Astrocyte (in vitro differentiated cells and primary cell): ENCODE results near the gene MMEL1. TPM values are rescaled to one million over a fixed set of nuclear protein-coding genes. Genes with fewer than 3 reads are reported as not detected.
A peak's percentile ranks its signal among the peaks of the same experiment; 100 is the strongest.

Source experiments
- DNase-seq: peaks from one replicate; pipeline ENCODE4 v3.0.0-alpha.2; 2010; ENCODE audit warnings: low read depth
- FAIRE-seq: peaks from 2 replicates; lab custom pipeline; 2011; peaks lifted over from hg19 to GRCh38; lab: Jason Lieb, UNC
- H2AFZ ChIP-seq: 2 replicates; pipeline ENCODE4 v1.6.0; 2012; ENCODE audit warnings: low read depth, low read length, inconsistent platforms
- H3K27ac ChIP-seq: 2 replicates; pipeline ENCODE4 v1.5.1; 2011; ENCODE audit warnings: low read depth, low read length, inconsistent platforms
- H3K27me3 ChIP-seq: 2 replicates; pipeline ENCODE4 v1.6.0; 2011; ENCODE audit warnings: low read length, inconsistent platforms; ENCODE audit not compliant: insufficient read depth
- H3K36me3 ChIP-seq: 2 replicates; pipeline ENCODE4 v1.5.1; 2011; ENCODE audit warnings: low read length, inconsistent platforms; ENCODE audit not compliant: insufficient read depth
- H3K4me1 ChIP-seq: 2 replicates; pipeline ENCODE4 v1.5.1; 2011; ENCODE audit warnings: low read length, inconsistent platforms; ENCODE audit not compliant: insufficient read depth
- H3K4me2 ChIP-seq: 2 replicates; pipeline ENCODE4 v1.6.0; 2012; ENCODE audit warnings: low read length, inconsistent platforms
- H3K4me3 ChIP-seq: 2 replicates; pipeline ENCODE4 v1.5.1; 2011; ENCODE audit warnings: low read depth, mild to moderate bottlenecking, low read length, inconsistent platforms; ENCODE audit not compliant: insufficient read depth
- H3K79me2 ChIP-seq: 2 replicates; pipeline ENCODE4 v1.6.0; 2012; ENCODE audit warnings: mild to moderate bottlenecking, low read length, inconsistent platforms; ENCODE audit not compliant: insufficient read depth
- H3K9ac ChIP-seq: 2 replicates; pipeline ENCODE4 v1.6.0; 2012; ENCODE audit warnings: mild to moderate bottlenecking, low read length, inconsistent platforms
- H3K9me3 ChIP-seq: 2 replicates; pipeline ENCODE4 v1.5.1; 2012; ENCODE audit warnings: low read depth, mild to moderate bottlenecking, low read length, inconsistent platforms; ENCODE audit not compliant: insufficient read depth
- H4K20me1 ChIP-seq: 2 replicates; pipeline ENCODE4 v1.6.0; 2012; ENCODE audit warnings: low read length, inconsistent platforms; ENCODE audit not compliant: insufficient read depth
- H3K27ac Mint-ChIP-seq: one replicate; pipeline ENCODE4 v1.8.0; 2021; ENCODE audit warnings: mild to moderate bottlenecking, mixed read lengths; ENCODE audit not compliant: unreplicated experiment
- H3K27me3 Mint-ChIP-seq: one replicate; pipeline ENCODE4 v1.8.0; 2021; ENCODE audit warnings: low read depth, mixed read lengths; ENCODE audit not compliant: unreplicated experiment
- H3K36me3 Mint-ChIP-seq: one replicate; pipeline ENCODE4 v1.8.0; 2021; ENCODE audit warnings: low read depth, mixed read lengths; ENCODE audit not compliant: unreplicated experiment
- H3K4me1 Mint-ChIP-seq: one replicate; pipeline ENCODE4 v1.8.0; 2021; ENCODE audit warnings: low read depth, mixed read lengths; ENCODE audit not compliant: unreplicated experiment
- H3K4me3 Mint-ChIP-seq: one replicate; pipeline ENCODE4 v1.8.0; 2021; ENCODE audit warnings: mild to moderate bottlenecking, moderate library complexity, mixed read lengths; ENCODE audit not compliant: unreplicated experiment
- H3K9me3 Mint-ChIP-seq: one replicate; pipeline ENCODE4 v1.8.0; 2021; ENCODE audit warnings: mild to moderate bottlenecking, mixed read lengths; ENCODE audit not compliant: unreplicated experiment
- EZH2 ChIP-seq: IDR thresholded peaks from 2 replicates; pipeline ENCODE4 v1.6.1; 2012; ENCODE audit warnings: mild to moderate bottlenecking, low read length, inconsistent platforms; ENCODE audit not compliant: insufficient read depth
- total RNA-seq: library from RNA; stranded (reverse); gene quantifications from 2 replicates; pipeline ENCODE4 v1.2.1, GENCODE V29; 2021
- TF ChIP-seq, protein P1 (sequence below): IDR thresholded peaks from 2 replicates; pipeline ENCODE4 v1.5.1; 2011; ENCODE audit warnings: low read depth, mild to moderate bottlenecking, inconsistent platforms, low read length, moderate library complexity; ENCODE audit not compliant: insufficient read depth

The MMEL1 gene
- total RNA-seq, 1 donor from 2014 or later, result not detected

DNA sequence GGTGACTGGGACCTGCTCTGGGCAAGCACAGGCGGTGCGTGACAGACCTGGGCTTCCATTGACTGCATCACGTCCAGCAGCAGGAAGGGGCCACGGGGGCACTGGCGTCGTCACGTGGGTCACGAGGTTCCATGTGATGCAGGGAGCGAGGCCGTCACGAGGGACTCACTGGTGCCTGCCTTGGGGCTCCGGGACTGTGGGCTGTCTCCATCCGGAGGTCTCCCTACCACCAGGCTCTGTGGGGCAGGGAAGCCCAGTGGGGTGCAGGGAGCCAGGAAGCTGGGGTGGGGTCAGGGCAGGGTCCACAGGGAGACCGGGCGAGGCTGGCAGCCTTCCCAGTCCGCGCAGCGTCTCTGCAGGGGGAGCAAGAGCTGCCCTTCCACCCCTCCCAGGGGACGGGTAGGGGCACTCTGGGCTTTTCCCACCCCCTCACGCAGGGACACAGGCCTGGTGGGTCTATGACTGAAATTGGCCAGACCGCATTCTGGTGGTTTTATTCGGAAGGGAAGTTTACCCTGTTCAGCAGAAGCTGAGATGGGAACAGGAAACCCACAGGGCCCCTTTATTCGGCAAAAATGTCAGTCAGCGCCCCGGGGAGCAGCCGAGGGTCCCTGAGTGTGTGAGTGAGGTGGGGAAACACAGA, 77.1 kb downstream of the MMEL1 start:
- Histone ChIP-seq H3K4me1 (peaks cover 9% of the 10 kb centered on the region), H3K79me2 (no peaks in the 10 kb centered on the region), H3K36me3 (no peaks in the 10 kb centered on the region), H3K4me3 (no peak overlapping the region), H3K27ac (no peak overlapping the region), H3K4me2 (peak overlapping the region; percentile 92), H4K20me1 (no peaks in the 10 kb centered on the region), H3K9ac (peak overlapping the region; percentile 66), H2AFZ (peak overlapping the region; percentile 98), H3K9me3 (no peaks in the 10 kb centered on the region), H3K27me3 (no peaks in the 10 kb centered on the region)
- Mint-ChIP-seq H3K4me3 (no peak overlapping the region), H3K36me3 (no peaks in the 10 kb centered on the region), H3K27ac (no peak overlapping the region), H3K4me1 (no peaks in the 10 kb centered on the region), H3K9me3 (no peaks in the 10 kb centered on the region), H3K27me3 (peaks cover 18% of the 10 kb centered on the region)
- TF ChIP-seq, protein P1, sequence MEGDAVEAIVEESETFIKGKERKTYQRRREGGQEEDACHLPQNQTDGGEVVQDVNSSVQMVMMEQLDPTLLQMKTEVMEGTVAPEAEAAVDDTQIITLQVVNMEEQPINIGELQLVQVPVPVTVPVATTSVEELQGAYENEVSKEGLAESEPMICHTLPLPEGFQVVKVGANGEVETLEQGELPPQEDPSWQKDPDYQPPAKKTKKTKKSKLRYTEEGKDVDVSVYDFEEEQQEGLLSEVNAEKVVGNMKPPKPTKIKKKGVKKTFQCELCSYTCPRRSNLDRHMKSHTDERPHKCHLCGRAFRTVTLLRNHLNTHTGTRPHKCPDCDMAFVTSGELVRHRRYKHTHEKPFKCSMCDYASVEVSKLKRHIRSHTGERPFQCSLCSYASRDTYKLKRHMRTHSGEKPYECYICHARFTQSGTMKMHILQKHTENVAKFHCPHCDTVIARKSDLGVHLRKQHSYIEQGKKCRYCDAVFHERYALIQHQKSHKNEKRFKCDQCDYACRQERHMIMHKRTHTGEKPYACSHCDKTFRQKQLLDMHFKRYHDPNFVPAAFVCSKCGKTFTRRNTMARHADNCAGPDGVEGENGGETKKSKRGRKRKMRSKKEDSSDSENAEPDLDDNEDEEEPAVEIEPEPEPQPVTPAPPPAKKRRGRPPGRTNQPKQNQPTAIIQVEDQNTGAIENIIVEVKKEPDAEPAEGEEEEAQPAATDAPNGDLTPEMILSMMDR, result no peak
- TF ChIP-seq EZH2, result no peak
- FAIRE-seq, result no peak
- DNase-seq, result no peak

DNA sequence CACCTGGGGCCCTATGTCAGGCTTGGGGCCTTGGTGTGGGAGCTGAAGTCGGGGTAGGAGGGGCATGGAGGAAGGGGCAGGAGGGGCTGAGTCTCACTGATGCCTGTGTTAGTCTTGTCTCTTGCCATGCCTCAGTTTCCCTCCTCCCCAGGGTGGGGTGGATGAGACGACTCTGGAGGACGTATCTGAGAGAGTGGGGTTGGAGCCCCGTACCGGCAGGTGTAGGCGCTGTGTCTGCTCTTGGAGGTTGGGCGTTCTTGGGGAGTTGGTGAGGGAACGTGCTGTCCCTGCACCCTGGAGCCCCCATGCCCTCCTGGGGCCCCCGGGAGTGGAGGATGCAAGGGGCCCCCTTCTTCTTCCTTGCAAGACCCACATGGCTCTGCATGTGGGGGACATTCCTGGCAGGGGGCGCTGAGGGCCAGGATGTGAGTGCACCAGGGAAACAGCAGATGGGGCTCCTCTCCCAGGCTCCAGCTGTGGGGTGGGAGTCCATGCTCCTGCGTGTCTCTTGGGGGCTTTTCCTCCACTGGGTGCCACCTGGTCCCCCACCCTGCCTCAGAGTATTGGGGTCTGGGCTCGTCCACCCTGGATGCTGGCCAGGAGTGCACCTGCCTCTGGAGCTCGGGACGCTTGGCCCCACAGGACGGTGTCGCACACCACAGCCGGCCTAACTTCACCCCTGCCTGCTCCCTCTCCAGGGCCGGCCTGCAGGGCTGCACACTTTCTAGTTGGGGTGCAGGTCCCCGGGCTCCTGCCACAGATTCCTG, 78.0 kb downstream of the MMEL1 start:
- Histone ChIP-seq H2AFZ (no peak overlapping the region), H3K79me2 (no peaks in the 10 kb centered on the region), H3K9me3 (no peaks in the 10 kb centered on the region), H3K36me3 (no peaks in the 10 kb centered on the region), H4K20me1 (no peaks in the 10 kb centered on the region), H3K4me2 (no peak overlapping the region), H3K4me3 (no peak overlapping the region), H3K9ac (no peak overlapping the region), H3K4me1 (peaks cover 9% of the 10 kb centered on the region), H3K27me3 (no peaks in the 10 kb centered on the region), H3K27ac (no peak overlapping the region)
- TF ChIP-seq, protein P1, result no peak
- TF ChIP-seq EZH2, result no peak
- Mint-ChIP-seq H3K4me1 (no peaks in the 10 kb centered on the region), H3K9me3 (no peaks in the 10 kb centered on the region), H3K27me3 (peaks cover 17% of the 10 kb centered on the region), H3K36me3 (no peaks in the 10 kb centered on the region), H3K27ac (no peak overlapping the region), H3K4me3 (no peak overlapping the region)
- FAIRE-seq (no peak), DNase-seq (no peak)
